CD4-positive, alpha-beta T cell treated with Interleukin-10 for 1 hour (primary cell): ENCODE measurements around the gene DNAH17.

ENCODE experiments used
- DNase-seq: peaks from one replicate; pipeline ENCODE4 v3.0.0-alpha.2; 2020

DNAH17 gene

GRCh38 chr17:78601577-78602190 lies 24.5 kb upstream of the DNAH17 start:
- DNase-seq: no peak

- no peak for DNase-seq
Observed at GRCh38 chr17:78600181-78600721, 23.1 kb upstream of the DNAH17 start.

- DNase-seq: no peak
Observed at GRCh38 chr17:78599419-78599818, 22.2 kb upstream of the DNAH17 start.

DNA sequence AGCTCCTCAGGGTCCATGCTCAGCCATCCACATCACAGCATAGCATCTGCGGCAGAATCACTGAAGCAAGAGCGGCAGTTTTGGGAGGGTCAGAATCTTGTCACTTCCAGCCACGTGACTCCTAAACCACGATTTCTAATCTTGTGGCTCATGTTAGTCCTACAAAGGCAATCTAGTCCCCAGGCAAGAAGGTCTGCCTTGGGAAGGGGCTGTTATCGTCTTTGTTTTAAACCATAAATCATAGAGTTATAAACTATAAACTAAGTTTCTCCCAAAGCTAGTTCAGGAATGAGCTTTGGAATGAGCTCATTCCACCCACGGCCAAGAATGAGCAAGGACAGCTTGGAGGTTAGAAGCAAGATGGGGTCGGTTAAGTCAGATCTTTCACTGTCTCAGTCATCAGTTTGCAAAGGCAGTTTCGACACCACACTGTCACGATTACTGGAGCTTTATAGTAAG lies 20.8 kb upstream of the DNAH17 start:
- no peak for DNase-seq

- DNase-seq: no peak
Observed at GRCh38 chr17:78596871-78597764, 19.9 kb upstream of the DNAH17 start.

- no peak for DNase-seq
Observed at GRCh38 chr17:78595135-78595810, 18.1 kb upstream of the DNAH17 start.

DNA sequence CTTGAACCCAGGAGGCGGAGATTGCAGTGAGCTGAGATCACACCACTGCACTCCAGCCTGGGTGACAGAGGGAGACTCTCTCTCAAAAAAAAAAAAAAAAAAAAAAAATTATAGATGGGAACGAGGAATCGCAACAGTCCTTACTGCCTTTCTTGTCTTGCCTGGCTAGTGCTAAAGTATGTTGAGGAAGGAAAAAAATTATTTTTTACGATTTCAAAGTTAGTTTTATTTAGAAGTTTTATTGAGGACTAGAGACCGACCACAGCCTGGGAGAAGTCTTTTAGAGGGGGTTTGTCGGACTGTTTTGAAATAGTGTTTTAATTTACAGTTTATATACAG lies 15.8 kb upstream of the DNAH17 start:
- DNase-seq: no peak

DNA sequence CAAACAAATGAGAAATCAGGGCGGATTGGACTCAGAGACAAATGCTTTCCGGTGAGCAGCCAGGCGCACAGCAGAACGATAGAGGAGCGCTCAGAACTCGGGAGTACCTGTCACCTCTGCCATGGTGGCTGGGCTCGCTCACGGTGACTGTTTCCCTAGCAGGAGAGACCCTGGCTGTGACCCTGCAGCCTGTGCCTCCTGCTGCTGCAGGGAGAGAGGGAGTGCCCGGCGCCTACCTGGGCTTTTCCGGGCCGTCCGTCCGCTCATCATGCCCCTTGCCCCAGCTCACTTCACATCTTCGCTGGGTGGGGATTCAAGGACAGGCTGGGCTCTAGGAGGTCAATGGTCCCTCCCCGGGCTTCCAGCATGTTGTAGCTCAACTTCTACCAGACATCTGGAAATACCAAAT lies 14.1 kb upstream of the DNAH17 start:
- no peak for DNase-seq

GRCh38 chr17:78589885-78590284 lies 12.7 kb upstream of the DNAH17 start:
- no peak for DNase-seq

DNA sequence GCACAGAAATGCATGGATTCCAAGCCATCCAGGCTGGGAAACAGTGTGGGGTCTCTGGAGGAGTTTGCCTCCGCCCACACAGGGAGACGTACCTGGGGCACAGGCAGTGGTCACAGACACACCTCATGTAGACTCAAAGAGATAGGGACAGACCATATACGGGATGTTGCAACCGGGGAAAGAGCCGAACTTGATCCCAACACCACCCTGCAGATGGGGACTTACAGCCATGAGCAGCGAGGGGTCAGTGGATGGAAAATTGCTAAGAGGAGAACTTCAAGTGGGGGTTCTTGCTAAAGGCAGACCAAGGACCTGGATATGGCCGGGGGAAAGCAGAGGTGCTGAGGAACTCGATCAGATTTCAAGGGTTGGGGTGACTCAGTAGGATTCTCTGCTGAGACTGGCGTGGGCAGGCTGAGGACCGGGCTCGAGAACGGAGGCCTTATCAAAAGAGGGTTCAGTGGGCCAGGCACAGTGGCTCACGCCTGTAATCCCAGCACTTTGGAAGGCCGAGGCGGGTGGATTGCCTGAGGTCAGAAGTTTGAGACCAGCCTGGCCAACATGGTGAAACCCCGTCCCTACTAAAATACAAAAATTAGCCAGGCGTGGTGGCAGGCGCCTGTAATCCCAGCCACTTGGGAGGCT lies 12.0 kb upstream of the DNAH17 start:
- no peak for DNase-seq

DNA sequence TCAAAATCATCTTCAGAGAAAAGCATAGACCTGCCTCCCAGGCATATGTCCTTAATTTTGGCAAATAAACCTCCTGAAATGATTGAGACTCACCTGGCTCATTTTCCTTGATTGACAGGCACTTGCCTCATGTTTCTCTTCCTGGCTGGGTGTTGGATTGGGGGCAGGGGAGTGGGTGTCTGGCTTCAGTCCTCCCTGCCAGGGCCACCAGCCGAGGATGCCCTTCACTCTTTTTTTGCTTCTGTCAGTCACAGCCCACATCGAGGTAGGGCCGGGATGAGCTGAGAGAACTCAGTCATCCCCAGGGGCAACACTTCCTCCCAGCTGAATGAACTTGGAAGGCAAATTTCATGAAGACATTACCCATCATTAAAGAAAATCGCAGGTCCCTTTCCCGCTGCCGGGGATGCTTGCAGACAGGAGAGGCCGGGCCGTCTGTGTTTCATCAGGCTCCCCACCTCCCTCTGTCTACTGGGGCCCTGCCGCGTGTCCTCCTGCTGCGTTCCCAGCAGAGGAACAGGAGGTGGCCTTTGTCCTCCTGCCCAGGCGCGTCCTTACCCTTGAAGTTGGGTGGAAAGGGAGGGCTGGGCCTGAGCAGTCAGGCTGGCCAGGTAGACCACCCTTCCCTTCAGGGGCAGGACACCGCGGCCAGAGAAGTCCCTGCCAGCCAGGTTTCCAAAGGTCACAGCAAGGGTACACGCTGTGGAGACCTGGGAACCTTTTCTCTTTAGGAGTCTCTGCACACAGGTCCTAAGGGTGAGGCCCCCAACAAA lies 11.2 kb upstream of the DNAH17 start:
- no peak for DNase-seq

GRCh38 chr17:78585006-78585630 lies 7.9 kb upstream of the DNAH17 start:
- no peak for DNase-seq

DNA sequence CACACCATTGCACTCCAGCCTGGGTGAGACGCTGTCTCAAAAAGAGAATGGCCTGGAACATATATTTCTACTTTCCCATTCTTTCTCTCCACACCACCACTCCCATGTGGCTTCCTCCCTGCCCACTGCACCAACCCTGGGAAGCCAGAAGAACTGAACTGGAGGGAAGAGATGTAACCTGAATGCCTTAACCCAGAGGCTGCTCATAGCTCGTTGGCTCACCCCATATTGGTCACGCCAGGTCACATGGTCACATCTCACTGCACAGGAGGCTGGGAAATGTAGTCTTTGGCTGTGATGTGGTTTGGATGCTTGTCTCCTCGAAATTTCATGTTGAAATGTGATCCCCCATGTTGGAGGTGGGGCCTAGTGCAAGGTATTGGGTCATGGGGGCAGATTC lies 5.9 kb upstream of the DNAH17 start:
- no peak for DNase-seq

DNA sequence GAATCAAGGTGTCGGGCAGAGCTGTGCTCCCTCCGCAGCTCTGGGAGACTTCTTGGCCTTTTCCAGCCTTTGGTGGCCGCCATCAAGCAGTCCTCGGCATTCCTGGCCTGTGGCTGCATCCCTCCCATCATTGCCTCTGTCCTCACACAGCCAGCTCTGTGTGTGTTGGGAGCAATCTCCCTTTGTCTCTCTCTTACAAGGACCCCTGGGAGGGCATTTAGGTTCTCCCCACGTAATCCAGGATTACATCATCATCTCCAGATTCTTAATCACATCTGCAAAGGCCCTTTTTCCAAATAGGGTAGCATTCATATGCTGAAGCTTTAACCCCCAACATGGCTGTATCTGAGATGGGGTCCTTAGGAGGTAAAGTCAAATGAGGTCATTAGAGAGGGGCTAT lies 4.1 kb upstream of the DNAH17 start:
- no peak for DNase-seq

DNA sequence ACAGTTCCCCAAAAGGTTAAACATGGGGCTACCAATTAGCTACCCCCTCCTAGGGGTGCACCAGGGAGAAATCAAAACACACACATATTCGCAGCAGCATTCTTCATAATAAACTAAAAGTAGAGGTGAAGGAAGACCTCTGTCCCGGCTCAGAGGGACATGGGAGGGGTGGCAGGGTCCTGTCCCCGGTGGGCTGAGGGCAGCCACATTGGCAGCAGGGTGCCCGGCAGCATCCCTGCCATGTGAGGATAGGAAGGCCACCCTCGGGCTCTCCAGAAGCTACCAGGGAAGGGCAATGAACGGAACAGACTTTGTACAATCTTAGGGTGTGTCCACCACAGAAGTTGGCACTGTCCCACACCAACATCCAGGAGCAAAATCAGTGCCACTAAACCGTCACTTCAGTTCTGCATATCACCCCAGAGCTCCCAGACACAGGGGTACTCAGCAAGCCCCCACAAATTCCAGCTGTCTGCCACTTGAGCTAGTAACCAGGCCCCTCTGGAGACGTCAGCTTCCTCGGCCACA lies 3.1 kb upstream of the DNAH17 start:
- no peak for DNase-seq

- no peak for DNase-seq
Observed at GRCh38 chr17:78576389-78577112, 645 bp downstream of the DNAH17 start.

GRCh38 chr17:78575899-78576298 lies 1.3 kb downstream of the DNAH17 start:
- no peak for DNase-seq

- DNase-seq: no peak
Observed at GRCh38 chr17:78575340-78575739, 1.9 kb downstream of the DNAH17 start.

DNA sequence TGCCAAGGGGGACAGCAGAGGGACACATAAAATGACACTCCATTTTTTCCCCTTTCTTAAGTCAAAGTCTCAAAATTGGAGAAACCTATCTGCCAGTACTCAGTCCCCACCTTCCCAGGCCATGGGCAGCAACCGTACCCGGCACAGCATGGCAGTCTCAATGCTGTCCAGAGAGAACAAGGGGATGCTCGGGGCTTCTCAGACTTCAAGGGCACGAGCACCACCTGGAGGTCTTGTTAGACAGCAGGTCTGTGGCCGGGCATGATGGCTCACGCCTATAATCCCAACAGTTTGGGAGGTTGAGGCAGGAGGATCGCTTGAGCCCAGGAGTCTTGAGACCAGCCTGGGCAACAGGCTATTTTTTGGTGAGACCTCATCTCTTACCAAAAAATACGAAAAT lies 3.2 kb downstream of the DNAH17 start:
- no peak for DNase-seq

- DNase-seq: no peak
Observed at GRCh38 chr17:78572239-78573205, 4.7 kb downstream of the DNAH17 start.
